GM21786 (cell line): ENCODE results near the gene KRT6A.

Experiments
- ATAC-seq: cut with Tn5 transposase; IDR thresholded peaks from one replicate; pipeline ENCODE4 v1.9.1; 2021; ENCODE audit not compliant: unreplicated experiment

Gene KRT6A

DNA sequence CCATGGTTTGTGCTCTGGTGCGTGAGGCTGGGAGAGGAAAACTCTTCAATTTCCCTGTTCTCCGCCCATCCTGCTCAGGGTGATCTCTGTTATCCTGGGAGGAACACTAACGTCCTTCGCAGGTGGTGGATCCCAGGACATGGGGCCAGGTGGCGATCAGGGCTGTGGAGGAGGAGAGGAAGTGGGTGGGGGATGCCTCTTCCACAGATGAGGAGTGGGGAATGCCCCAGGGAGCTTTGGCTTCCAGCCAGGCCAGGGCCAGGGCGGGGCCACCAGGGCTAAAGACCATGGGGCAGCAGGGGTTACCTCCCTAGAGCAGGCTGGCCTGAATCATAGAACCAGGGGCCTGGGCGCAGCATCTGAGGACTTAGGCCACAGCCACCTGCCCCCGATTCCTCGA is 55.5 kb downstream of the KRT6A start:
- ATAC-seq, result no peak
